Prostate gland (tissue), 1 donor: ENCODE data around the gene GEMIN4.

Source experiments
- POLR2A ChIP-seq: fragments of 450-650 bp; IDR thresholded peaks from one replicate; pipeline ENCODE4 v1.6.1; 2016; ENCODE audit warnings: antibody characterized with exemption, mild to moderate bottlenecking
- POLR2AphosphoS5 ChIP-seq: sonication (generic); formaldehyde crosslinking; IDR thresholded peaks from one replicate; pipeline ENCODE4 v1.6.1; 2017; ENCODE audit warnings: antibody characterized with exemption

DNA sequence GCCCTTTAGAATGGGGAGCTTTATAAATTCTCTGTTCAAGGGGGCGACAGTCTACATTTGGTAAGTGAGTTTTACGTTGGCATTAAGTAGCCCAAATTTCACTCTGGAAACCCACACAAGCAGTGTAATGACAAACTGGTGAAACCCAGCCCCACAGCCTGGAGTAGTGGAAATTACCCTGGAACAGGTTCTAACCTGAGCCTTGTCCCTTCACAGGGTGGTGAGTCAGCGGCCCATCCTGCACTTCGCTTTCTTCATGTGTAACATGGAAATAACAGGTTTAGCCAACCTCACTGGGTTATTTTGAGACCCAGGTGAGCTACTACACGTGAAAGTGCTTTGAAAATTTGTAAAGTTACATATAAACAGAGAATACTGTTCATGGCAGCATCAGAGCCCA, 23.2 kb downstream of the GEMIN4 start:
- TF ChIP-seq POLR2A (no peak), POLR2AphosphoS5 (peak; percentile 74)
